ENCODE measurements around the gene CDYL. TPM values are rescaled to one million over a fixed set of nuclear protein-coding genes. Genes with fewer than 3 reads are reported as not detected.

CDYL gene
- total RNA-seq, 2 donors from 2014 or later = 55.1 to 58.2 TPM

- H3K27ac Mint-ChIP-seq = no peak overlapping the region
- Histone ChIP-seq H3K36me3 (ENCODE audit: control insufficient read depth, insufficient read depth, low read length) (peaks cover 39% of the 10 kb centered on the region), H3K27me3 (ENCODE audit: control insufficient read depth, insufficient read depth, low read length, poor library complexity, severe bottlenecking) (no peaks in the 10 kb centered on the region), H3K4me3 (ENCODE audit: low read length) (no peak overlapping the region), H3K9me3 (ENCODE audit: control insufficient read depth, low read length) (no peaks in the 10 kb centered on the region), H3K27ac (ENCODE audit: low read depth, low read length) (no peak overlapping the region), H3K9ac (ENCODE audit: extremely low read depth, low read length, poor library complexity, severe bottlenecking) (no peak overlapping the region), H3K4me1 (ENCODE audit: control insufficient read depth, insufficient read depth, low read length) (no peaks in the 10 kb centered on the region)
- H3K9me3 Mint-ChIP-seq = no peaks in the 10 kb centered on the region
- WGBS, 2 experiments (ENCODE audit: insufficient coverage in 1 of 2, insufficient read length in 1 of 2) = 95 to 96% methylated on average over 6 to 11 of the region's 11 CpGs
- peaks cover 8% of the 10 kb centered on the region for H3K4me1 Mint-ChIP-seq
- peak; percentile 23 for TF ChIP-seq CTCF (conservative IDR thresholded peaks at IDR 0.05)
- no peak for DNase-seq
- peaks cover 56% of the 10 kb centered on the region for H3K36me3 Mint-ChIP-seq (ENCODE audit: low read depth)
- no peaks in the 10 kb centered on the region for H3K27me3 Mint-ChIP-seq (ENCODE audit: insufficient read depth)
- H3K4me3 Mint-ChIP-seq = no peak overlapping the region
Measured at GRCh38 chr6:4950076-4950475, 173.9 kb downstream of the CDYL start.

GRCh38 chr6:4950836-4951533, 174.8 kb downstream of the CDYL start:
- no peak for DNase-seq
- no peaks in the 10 kb centered on the region for H3K27me3 ChIP-seq (ENCODE audit: control insufficient read depth, insufficient read depth, low read length, poor library complexity, severe bottlenecking)

GRCh38 chr6:4953440-4953839, 177.2 kb downstream of the CDYL start:
- Histone ChIP-seq H3K36me3 (ENCODE audit: control insufficient read depth, insufficient read depth, low read length) (peaks cover 48% of the 10 kb centered on the region), H3K27ac (ENCODE audit: low read depth, low read length) (no peak overlapping the region), H3K9me3 (ENCODE audit: control insufficient read depth, low read length) (no peaks in the 10 kb centered on the region), H3K4me1 (ENCODE audit: control insufficient read depth, insufficient read depth, low read length) (no peaks in the 10 kb centered on the region), H3K4me3 (ENCODE audit: low read length) (no peak overlapping the region), H3K9ac (ENCODE audit: extremely low read depth, low read length, poor library complexity, severe bottlenecking) (no peak overlapping the region), H3K27me3 (ENCODE audit: control insufficient read depth, insufficient read depth, low read length, poor library complexity, severe bottlenecking) (no peaks in the 10 kb centered on the region)
- TF ChIP-seq CTCF (conservative IDR thresholded peaks at IDR 0.05) = no peak
- Mint-ChIP-seq H3K27ac (no peak overlapping the region), H3K27me3 (ENCODE audit: insufficient read depth) (no peaks in the 10 kb centered on the region), H3K4me3 (no peak overlapping the region), H3K36me3 (ENCODE audit: low read depth) (peaks cover 46% of the 10 kb centered on the region), H3K4me1 (peaks cover 8% of the 10 kb centered on the region), H3K9me3 (no peaks in the 10 kb centered on the region)
- WGBS, 2 experiments (ENCODE audit: insufficient coverage in 1 of 2, insufficient read length in 1 of 2) = 95 to 97% methylated on average over 9 to 12 of the region's 12 CpGs
- no peak for DNase-seq

More at GRCh38 chr6:4950836-4951533, 174.8 kb downstream of the CDYL start:
- H3K4me1 Mint-ChIP-seq = peaks cover 8% of the 10 kb centered on the region
- no peak overlapping the region for H3K4me3 ChIP-seq (ENCODE audit: low read length)
- no peak overlapping the region for H3K9ac ChIP-seq (ENCODE audit: extremely low read depth, low read length, poor library complexity, severe bottlenecking)
- H3K27ac Mint-ChIP-seq = no peak overlapping the region
- no peaks in the 10 kb centered on the region for H3K27me3 Mint-ChIP-seq (ENCODE audit: insufficient read depth)
- H3K36me3 Mint-ChIP-seq (ENCODE audit: low read depth) = peaks cover 48% of the 10 kb centered on the region
- H3K9me3 ChIP-seq (ENCODE audit: control insufficient read depth, low read length) = no peaks in the 10 kb centered on the region
- WGBS, 2 experiments (ENCODE audit: insufficient coverage in 1 of 2, insufficient read length in 1 of 2) = 92 to 94% methylated on average over 11 to 14 of the region's 14 CpGs
- H3K36me3 ChIP-seq (ENCODE audit: control insufficient read depth, insufficient read depth, low read length) = peaks cover 43% of the 10 kb centered on the region
- no peaks in the 10 kb centered on the region for H3K4me1 ChIP-seq (ENCODE audit: control insufficient read depth, insufficient read depth, low read length)
- no peak for TF ChIP-seq CTCF (conservative IDR thresholded peaks at IDR 0.05)
- H3K27ac ChIP-seq (ENCODE audit: low read depth, low read length) = no peak overlapping the region
- H3K4me3 Mint-ChIP-seq = no peak overlapping the region
- no peaks in the 10 kb centered on the region for H3K9me3 Mint-ChIP-seq

All from endodermal cell (in vitro differentiated cells).